IMR-90 (cell line): ENCODE measurements around the gene RAB40A. TPM values are rescaled to one million over a fixed set of nuclear protein-coding genes. Genes with fewer than 3 reads are reported as not detected.

Experiments
- ATAC-seq: fragments of 200-7000 bp; cut with Tn5 transposase; 2 replicates; pipeline ENCODE4 v1.9.1; 2020; ENCODE audit warnings: low read depth, mild to moderate bottlenecking, moderate library complexity
- BruUV-seq: library from RNA; stranded (reverse); fragments of 400-500 nt; replicated peaks from 2 replicates; lab custom pipeline; 2021; lab: Mats Ljungman, UMichigan
- CTCF ChIA-PET: fragments of 300-600 bp; formaldehyde crosslinking; extraction: SDS; loops from one replicate; lab custom pipeline; 2021; ENCODE audit warnings: antibody characterized with exemption; lab: Yijun Ruan, JAX
- POLR2A ChIA-PET: fragments of 300-600 bp; sonication (Branson Sonifier 250); formaldehyde crosslinking; loops from one replicate; lab custom pipeline; 2022; ENCODE audit warnings: antibody characterized with exemption; ENCODE audit not compliant: unreplicated experiment; lab: Charles Lee
- DNase-seq: peaks from one replicate; pipeline ENCODE4 v3.0.0; 2013
- H2AFZ ChIP-seq: replicated peaks from 2 replicates; pipeline ENCODE3; 2013; ENCODE audit warnings: low read length, mild to moderate bottlenecking; ENCODE audit not compliant: poor library complexity
- H2AK5ac ChIP-seq: 2 replicates; pipeline ENCODE4 v1.6.1; 2013; ENCODE audit warnings: low read depth, low read length, inconsistent platforms
- H2AK9ac ChIP-seq: replicated peaks from 2 replicates; pipeline ENCODE3; 2013; ENCODE audit warnings: mild to moderate bottlenecking, low read depth, low read length, moderate library complexity; ENCODE audit not compliant: poor library complexity
- H2BK120ac ChIP-seq: 2 replicates; pipeline ENCODE4 v1.6.1; 2013; ENCODE audit warnings: low read depth, low read length, inconsistent platforms
- H2BK15ac ChIP-seq: 3 replicates; pipeline ENCODE4 v1.6.1; 2013; ENCODE audit warnings: low read depth, low read length, inconsistent platforms
- H2BK20ac ChIP-seq: 2 replicates; pipeline ENCODE4 v1.6.1; 2013; ENCODE audit warnings: low read depth, mild to moderate bottlenecking, inconsistent platforms, low read length, moderate library complexity
- H2BK5ac ChIP-seq: 2 replicates; pipeline ENCODE4 v1.6.1; 2013; ENCODE audit warnings: mild to moderate bottlenecking, low read depth, low read length, inconsistent platforms; ENCODE audit not compliant: poor library complexity, severe bottlenecking
- H3K14ac ChIP-seq: replicated peaks from 2 replicates; pipeline ENCODE4 v1.6.1; 2013; ENCODE audit warnings: low read depth, low read length, inconsistent platforms
- H3K18ac ChIP-seq: 2 replicates; pipeline ENCODE4 v1.6.1; 2013; ENCODE audit warnings: low read depth, low read length, control low read depth
- H3K23ac ChIP-seq: 2 replicates; pipeline ENCODE4 v1.6.1; 2013; ENCODE audit warnings: low read depth, low read length, inconsistent platforms
- H3K27ac ChIP-seq: 2 replicates; pipeline ENCODE4 v1.5.1; 2013; ENCODE audit warnings: mild to moderate bottlenecking, control low read depth, low read length; ENCODE audit not compliant: insufficient read depth
- H3K27me3 ChIP-seq: 2 replicates; pipeline ENCODE4 v1.6.1; 2013; ENCODE audit warnings: low read length; ENCODE audit not compliant: control insufficient read depth, insufficient read depth
- H3K36me3 ChIP-seq: 2 replicates; pipeline ENCODE4 v1.6.1; 2013; ENCODE audit warnings: low read length, mixed read lengths; ENCODE audit not compliant: control insufficient read depth, insufficient read depth
- H3K4ac ChIP-seq: 2 replicates; pipeline ENCODE4 v1.6.1; 2013; ENCODE audit warnings: low read depth, low read length, inconsistent platforms
- H3K4me1 ChIP-seq: 2 replicates; pipeline ENCODE4 v1.6.1; 2013; ENCODE audit warnings: low read length, mixed read lengths; ENCODE audit not compliant: control insufficient read depth, insufficient read depth
- H3K4me2 ChIP-seq: 2 replicates; pipeline ENCODE4 v1.6.1; 2013; ENCODE audit warnings: low read depth, mild to moderate bottlenecking, control low read depth, low read length, moderate library complexity
- H3K4me3 ChIP-seq: 2 replicates; pipeline ENCODE4 v1.5.1; 2013; ENCODE audit warnings: low read depth, mild to moderate bottlenecking, control low read depth, low read length, moderate library complexity; ENCODE audit not compliant: insufficient read depth
- H3K56ac ChIP-seq: 2 replicates; pipeline ENCODE4 v1.6.1; 2013; ENCODE audit warnings: low read length, inconsistent platforms; ENCODE audit not compliant: insufficient read depth; ENCODE audit errors: extremely low read depth
- H3K79me1 ChIP-seq, 2 experiments: 2 replicates each; pipeline ENCODE4 v1.6.1; 2013; ENCODE audit warnings: low read length in 2 of 2, inconsistent platforms in 1 of 2, low read depth in 1 of 2
- H3K9ac ChIP-seq: 2 replicates; pipeline ENCODE4 v1.6.1; 2013; ENCODE audit warnings: low read depth, low read length, control low read depth
- H3K9me1 ChIP-seq: 2 replicates; pipeline ENCODE4 v1.6.1; 2013; ENCODE audit warnings: low read length, inconsistent platforms; ENCODE audit not compliant: insufficient read depth
- H3K9me3 ChIP-seq: 2 replicates; pipeline ENCODE4 v1.6.1; 2013; ENCODE audit warnings: low read length; ENCODE audit not compliant: control insufficient read depth, insufficient read depth
- H4K20me1 ChIP-seq: 2 replicates; pipeline ENCODE4 v1.6.1; 2013; ENCODE audit warnings: low read length, inconsistent platforms; ENCODE audit not compliant: insufficient read depth
- H4K5ac ChIP-seq: 2 replicates; pipeline ENCODE4 v1.6.1; 2013; ENCODE audit warnings: mild to moderate bottlenecking, low read depth, low read length, control low read depth
- H4K8ac ChIP-seq, 2 experiments: 2 replicates each; pipeline ENCODE4 v1.6.1; 2013; ENCODE audit warnings: low read depth in 2 of 2, low read length in 2 of 2, control low read depth in 1 of 2, inconsistent platforms in 1 of 2
- H4K91ac ChIP-seq: 2 replicates; pipeline ENCODE4 v1.6.1; 2013; ENCODE audit warnings: low read depth, low read length, inconsistent platforms; ENCODE audit not compliant: insufficient read depth
- BHLHE40 ChIP-seq: fragments of 150-350 bp; IDR thresholded peaks from 2 replicates; pipeline ENCODE4 v1.6.1; 2016; ENCODE audit warnings: mild to moderate bottlenecking, low read depth, low read length
- CHD1 ChIP-seq: IDR thresholded peaks from 2 replicates; pipeline ENCODE4 v1.6.1; 2012; ENCODE audit warnings: low read depth, low read length, improper control_type of control experiment
- CTCF ChIP-seq: conservative IDR thresholded peaks from 2 replicates; pipeline ENCODE4 v1.5.1; 2012; ENCODE audit warnings: mild to moderate bottlenecking, low read depth, low read length, improper control_type of control experiment
- FOS ChIP-seq: fragments of 150-350 bp; IDR thresholded peaks from 2 replicates; pipeline ENCODE4 v1.6.1; 2016; ENCODE audit warnings: low read depth, low read length
- MAFK ChIP-seq: IDR thresholded peaks from 2 replicates; pipeline ENCODE4 v1.6.1; 2012; ENCODE audit warnings: low read depth, low read length, improper control_type of control experiment
- NFE2L2 ChIP-seq: fragments of 150-350 bp; IDR thresholded peaks from 2 replicates; pipeline ENCODE4 v1.6.1; 2016; ENCODE audit warnings: low read depth, mild to moderate bottlenecking, low read length
- RFX5 ChIP-seq: IDR thresholded peaks from 2 replicates; pipeline ENCODE4 v1.8.0; 2012; ENCODE audit warnings: low read depth, mild to moderate bottlenecking, low read length, moderate library complexity
- WGBS, 2 experiments: methylation state at CpG; one replicate each; pipeline versions ENCODE4 v1.1.5 to v1.1.7; 2013; ENCODE audit warnings: missing lambda C conversion rate in 2 of 2; ENCODE audit not compliant: insufficient read length in 1 of 2; ENCODE audit errors: extremely low coverage in 2 of 2; 5-methylcytosine and 5-hydroxymethylcytosine counted together
- dilution Hi-C: fragments of 300-500 bp; cut with HindIII; formaldehyde crosslinking; loops from one replicate; pipeline ENCODE4 v1.14.3; 2018; ENCODE audit warnings: low sequenced_read_pairs; ENCODE audit not compliant: unreplicated experiment
- in situ Hi-C: fragments of 300-500 bp; cut with MboI; formaldehyde crosslinking; loops from 3 replicates; pipeline ENCODE4 v1.14.3; 2019; ENCODE audit warnings: low sequenced_read_pairs, inconsistent platforms, mixed read lengths
- intact Hi-C: fragments of 100-400 bp; cut with micrococcal nuclease; formaldehyde crosslinking; loops from 2 replicates; pipeline ENCODE4 v1.10.0; 2022
- polyA plus RNA-seq, 3 experiments: library from polyadenylated mRNA; depleted of rRNA; stranded (reverse); fragments of >200 nt; gene quantifications; 2 replicates each; pipeline ENCODE4 v1.2.3, GENCODE V29; 2012; ENCODE audit warnings: low replicate concordance in 1 of 3
- total RNA-seq: library from RNA; depleted of rRNA; stranded (reverse); fragments of >200 nt; gene quantifications from 2 replicates; pipeline ENCODE4 v1.2.3, GENCODE V29; 2012

The RAB40A gene
- total and polyA plus RNA-seq, 2 of the 4 experiments (the other 2 are of a cell fraction): under 0.01 to 0.26 TPM

- in situ Hi-C loops: loop anchor here (5.0 to 25.0 kb wide), 3 partner anchors 140 to 602 kb away; no protein-coding TSS in a partner anchor
- TF ChIP-seq NFE2L2 (no peak), BHLHE40 (no peak), CTCF (no peak), MAFK (no peak), CHD1 (no peak), RFX5 (no peak), FOS (no peak)
- Histone ChIP-seq H4K91ac (no peak overlapping the region), H4K5ac (no peak overlapping the region), H2BK15ac (no peak overlapping the region), H3K9me1 (peaks cover 5% of the 10 kb centered on the region; the same call in 1 of the 2 replicates), H3K4me1 (peaks cover 8% of the 10 kb centered on the region), H4K8ac (no peak overlapping the region), H3K23ac (no peak overlapping the region), H3K9ac (no peak overlapping the region), H2AFZ (no peak overlapping the region), H2BK5ac (no peak overlapping the region), H3K36me3 (no peaks in the 10 kb centered on the region), H3K14ac (no peak overlapping the region), H3K27ac (no peak overlapping the region), H3K9me3 (no peaks in the 10 kb centered on the region), H3K4me3 (no peak overlapping the region), H2AK9ac (no peak overlapping the region), H3K4ac (no peak overlapping the region), H2AK5ac (no peak overlapping the region), H2BK20ac (no peak overlapping the region), H4K20me1 (no peaks in the 10 kb centered on the region), H3K4me2 (no peak overlapping the region), H2BK120ac (no peak overlapping the region), H3K79me1 (no peaks in the 10 kb centered on the region), H3K56ac (no peak overlapping the region), H3K18ac (no peak overlapping the region), H3K27me3 (peaks cover 2% of the 10 kb centered on the region; the same call in 1 of the 2 replicates)
- dilution Hi-C loops: no loop called here
- no peak for DNase-seq
- no CpG with 5 or more reads among the region's 1 CpG for WGBS, 2 experiments
- ChIA-PET POLR2A (no interaction called here), CTCF (no interaction called here)
- no TSS peak for BruUV-seq
- intact Hi-C loops: loop anchor here (5.0 kb wide), 1 partner anchor 97 kb away; no protein-coding TSS in a partner anchor
- ATAC-seq: no peak
Observed at GRCh38 chrX:103535206-103535605, 15.9 kb upstream of the RAB40A start.
